KOPT-K1 (cell line): Measurements from ENCODE around the gene POLE.

Experiments used
- H3K27ac ChIP-seq: fragments of 200-600 bp; sonication (generic); 2 replicates; pipeline ENCODE4 v1.5.1; 2016; ENCODE audit warnings: antibody characterized with exemption, mild to moderate bottlenecking, low read depth, low read length; ENCODE audit not compliant: poor library complexity, severe bottlenecking
- H3K36me3 ChIP-seq: fragments of 200-600 bp; sonication (generic); 2 replicates; pipeline ENCODE4 v1.5.1; 2017; ENCODE audit warnings: antibody characterized with exemption, mild to moderate bottlenecking, low read length, moderate library complexity; ENCODE audit not compliant: insufficient read depth
- H3K9me3 ChIP-seq: fragments of 200-600 bp; sonication (generic); 2 replicates; pipeline ENCODE4 v1.5.1; 2017; ENCODE audit warnings: antibody characterized with exemption, low read length, mild to moderate bottlenecking; ENCODE audit not compliant: insufficient read depth, poor library complexity, severe bottlenecking

Gene POLE

GRCh38 chr12:132672678-132673077, 14.5 kb downstream of the POLE start:
- no peaks in the 10 kb centered on the region for H3K9me3 ChIP-seq
- H3K27ac ChIP-seq = no peak overlapping the region
- peaks cover 99% of the 10 kb centered on the region for H3K36me3 ChIP-seq

GRCh38 chr12:132672116-132672515, 15.0 kb downstream of the POLE start:
- peaks cover 99% of the 10 kb centered on the region for H3K36me3 ChIP-seq
- no peaks in the 10 kb centered on the region for H3K9me3 ChIP-seq
- no peak overlapping the region for H3K27ac ChIP-seq

- H3K36me3 ChIP-seq = peaks cover 99% of the 10 kb centered on the region
- H3K9me3 ChIP-seq = no peaks in the 10 kb centered on the region
- no peak overlapping the region for H3K27ac ChIP-seq
These were observed 17.8 kb downstream of the POLE start for GRCh38 chr12:132669166-132669879.

GRCh38 chr12:132668191-132669088, 18.7 kb downstream of the POLE start:
- no peak overlapping the region for H3K27ac ChIP-seq
- no peaks in the 10 kb centered on the region for H3K9me3 ChIP-seq
- H3K36me3 ChIP-seq = peaks cover 100% of the 10 kb centered on the region

GRCh38 chr12:132665794-132666193, 21.3 kb downstream of the POLE start:
- H3K36me3 ChIP-seq = peaks cover 100% of the 10 kb centered on the region
- H3K27ac ChIP-seq = no peak overlapping the region
- no peaks in the 10 kb centered on the region for H3K9me3 ChIP-seq

GRCh38 chr12:132665149-132665491, 22.0 kb downstream of the POLE start:
- H3K27ac ChIP-seq = no peak overlapping the region
- H3K9me3 ChIP-seq = no peaks in the 10 kb centered on the region
- H3K36me3 ChIP-seq = peaks cover 100% of the 10 kb centered on the region

GRCh38 chr12:132664206-132665148, 22.7 kb downstream of the POLE start:
- H3K9me3 ChIP-seq = no peaks in the 10 kb centered on the region
- H3K27ac ChIP-seq = peak overlapping the region; percentile 51
- H3K36me3 ChIP-seq = peaks cover 100% of the 10 kb centered on the region

- Histone ChIP-seq H3K27ac (peak overlapping the region; percentile 51), H3K36me3 (peaks cover 100% of the 10 kb centered on the region), H3K9me3 (no peaks in the 10 kb centered on the region)
These were observed 24.0 kb downstream of the POLE start for GRCh38 chr12:132662901-132663755.

GRCh38 chr12:132661972-132662371, 25.2 kb downstream of the POLE start:
- Histone ChIP-seq H3K36me3 (peaks cover 100% of the 10 kb centered on the region), H3K9me3 (no peaks in the 10 kb centered on the region), H3K27ac (peak overlapping the region; percentile 51)

GRCh38 chr12:132660996-132661395, 26.1 kb downstream of the POLE start:
- Histone ChIP-seq H3K27ac (peak overlapping the region; percentile 51), H3K9me3 (no peaks in the 10 kb centered on the region), H3K36me3 (peaks cover 100% of the 10 kb centered on the region)

- Histone ChIP-seq H3K36me3 (peaks cover 100% of the 10 kb centered on the region), H3K27ac (peak overlapping the region; percentile 25), H3K9me3 (no peaks in the 10 kb centered on the region)
These were observed 27.1 kb downstream of the POLE start for GRCh38 chr12:132660052-132660451.

GRCh38 chr12:132659146-132659545, 28.0 kb downstream of the POLE start:
- Histone ChIP-seq H3K27ac (no peak overlapping the region), H3K9me3 (no peaks in the 10 kb centered on the region), H3K36me3 (peaks cover 100% of the 10 kb centered on the region)

GRCh38 chr12:132658149-132658894, 28.8 kb downstream of the POLE start:
- Histone ChIP-seq H3K27ac (no peak overlapping the region), H3K9me3 (no peaks in the 10 kb centered on the region), H3K36me3 (peaks cover 100% of the 10 kb centered on the region)
